MCF 10A (cell line): ENCODE measurements around the gene SMIM38. TPM values are rescaled to one million over a fixed set of nuclear protein-coding genes. Genes with fewer than 3 reads are reported as not detected.

Source experiments
- BruUV-seq: library from RNA; stranded (reverse); fragments of 400-500 nt; replicated peaks from 2 replicates; lab custom pipeline; 2021; lab: Mats Ljungman, UMichigan
- CTCF ChIA-PET: fragments of 300-600 bp; sonication (Branson Sonifier 250); formaldehyde crosslinking; extraction: SDS; loops from one replicate; lab custom pipeline; 2021; ENCODE audit warnings: antibody characterized with exemption, inconsistent platforms; lab: Yijun Ruan, JAX
- POLR2A ChIA-PET: fragments of 300-600, 350-650 bp; sonication (Branson Sonifier 250); formaldehyde crosslinking; extraction: SDS; loops from one replicate; lab custom pipeline; 2020; ENCODE audit warnings: antibody characterized with exemption, inconsistent platforms; lab: Yijun Ruan, JAX
- DNase-seq: peaks from one replicate; pipeline ENCODE4 v3.0.0-alpha.2; 2018; ENCODE audit not compliant: unreplicated experiment
- H3K27ac Mint-ChIP-seq: one replicate; pipeline ENCODE4 v1.8.0; 2022; ENCODE audit warnings: mild to moderate bottlenecking, low read depth, mixed read lengths; ENCODE audit not compliant: unreplicated experiment
- H3K27me3 Mint-ChIP-seq: one replicate; pipeline ENCODE4 v1.8.0; 2022; ENCODE audit warnings: mixed read lengths; ENCODE audit not compliant: insufficient read depth, unreplicated experiment
- H3K36me3 Mint-ChIP-seq: one replicate; pipeline ENCODE4 v1.8.0; 2022; ENCODE audit warnings: mild to moderate bottlenecking, moderate library complexity, mixed read lengths; ENCODE audit not compliant: insufficient read depth, unreplicated experiment
- H3K4me1 Mint-ChIP-seq: one replicate; pipeline ENCODE4 v1.8.0; 2022; ENCODE audit warnings: mixed read lengths; ENCODE audit not compliant: insufficient read depth, unreplicated experiment
- H3K4me3 Mint-ChIP-seq: one replicate; pipeline ENCODE4 v1.8.0; 2022; ENCODE audit warnings: mild to moderate bottlenecking, moderate library complexity, mixed read lengths; ENCODE audit not compliant: unreplicated experiment
- H3K9me3 Mint-ChIP-seq: one replicate; pipeline ENCODE4 v1.8.0; 2022; ENCODE audit warnings: mixed read lengths; ENCODE audit not compliant: unreplicated experiment
- intact Hi-C: fragments of 100-400 bp; cut with micrococcal nuclease; formaldehyde crosslinking; loops from 2 replicates; pipeline ENCODE4 v1.14.1; 2022
- total RNA-seq: library from RNA; stranded (reverse); gene quantifications from 2 replicates; pipeline ENCODE4 v1.2.3, GENCODE V29; 2022
- TF ChIP-seq, protein P1 (sequence below): fragments of 200-600 bp; IDR thresholded peaks from one replicate; pipeline ENCODE4 v1.8.0; 2022; ENCODE audit warnings: antibody characterized with exemption, mild to moderate bottlenecking; ENCODE audit not compliant: unreplicated experiment

SMIM38 gene
- total RNA-seq, 1 experiment from 2014 or later = not detected

DNA sequence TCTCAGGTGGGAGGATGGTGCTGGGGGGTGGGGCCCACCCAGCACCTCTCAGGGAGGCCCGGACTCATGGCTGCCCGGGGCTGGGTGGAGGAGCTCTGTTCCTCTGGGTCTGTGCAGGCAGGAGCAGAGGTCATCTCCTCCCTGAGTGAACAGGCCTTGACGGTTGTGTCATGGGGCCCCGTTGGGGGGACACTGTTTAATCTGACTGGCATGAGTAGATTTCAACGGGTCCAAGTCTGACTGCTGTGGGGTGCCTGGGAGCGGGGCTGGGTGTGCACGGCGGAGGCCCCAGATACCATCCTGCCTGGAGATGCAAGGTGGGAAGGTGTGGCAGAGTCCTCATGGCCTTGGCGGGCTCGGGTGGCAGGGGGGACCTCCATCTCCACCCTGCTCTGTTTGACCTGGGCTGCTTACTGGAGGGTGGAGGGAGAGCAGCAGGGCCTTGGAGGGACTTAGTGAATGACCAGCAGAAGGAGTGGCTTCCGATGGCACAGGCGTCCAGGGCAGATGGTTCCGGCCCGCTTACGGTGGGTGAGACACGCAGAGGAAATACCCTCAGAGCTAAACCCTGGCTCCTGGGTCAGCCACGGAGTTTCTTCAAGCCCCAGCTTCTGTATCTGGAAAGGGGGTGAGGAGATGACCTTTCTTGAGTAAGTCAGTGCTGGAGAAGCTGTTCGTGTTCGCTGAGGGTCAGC lies 48.7 kb downstream of the SMIM38 start:
- no peaks in the 10 kb centered on the region for H3K36me3 Mint-ChIP-seq
- ChIA-PET CTCF (no interaction called here), POLR2A (no interaction called here)
- TF ChIP-seq, protein P1, sequence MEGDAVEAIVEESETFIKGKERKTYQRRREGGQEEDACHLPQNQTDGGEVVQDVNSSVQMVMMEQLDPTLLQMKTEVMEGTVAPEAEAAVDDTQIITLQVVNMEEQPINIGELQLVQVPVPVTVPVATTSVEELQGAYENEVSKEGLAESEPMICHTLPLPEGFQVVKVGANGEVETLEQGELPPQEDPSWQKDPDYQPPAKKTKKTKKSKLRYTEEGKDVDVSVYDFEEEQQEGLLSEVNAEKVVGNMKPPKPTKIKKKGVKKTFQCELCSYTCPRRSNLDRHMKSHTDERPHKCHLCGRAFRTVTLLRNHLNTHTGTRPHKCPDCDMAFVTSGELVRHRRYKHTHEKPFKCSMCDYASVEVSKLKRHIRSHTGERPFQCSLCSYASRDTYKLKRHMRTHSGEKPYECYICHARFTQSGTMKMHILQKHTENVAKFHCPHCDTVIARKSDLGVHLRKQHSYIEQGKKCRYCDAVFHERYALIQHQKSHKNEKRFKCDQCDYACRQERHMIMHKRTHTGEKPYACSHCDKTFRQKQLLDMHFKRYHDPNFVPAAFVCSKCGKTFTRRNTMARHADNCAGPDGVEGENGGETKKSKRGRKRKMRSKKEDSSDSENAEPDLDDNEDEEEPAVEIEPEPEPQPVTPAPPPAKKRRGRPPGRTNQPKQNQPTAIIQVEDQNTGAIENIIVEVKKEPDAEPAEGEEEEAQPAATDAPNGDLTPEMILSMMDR = no peak
- no TSS peak for BruUV-seq
- peaks cover under 1% of the 10 kb centered on the region for H3K9me3 Mint-ChIP-seq
- no peak overlapping the region for H3K4me3 Mint-ChIP-seq
- no peak for DNase-seq
- H3K27me3 Mint-ChIP-seq = peaks cover 7% of the 10 kb centered on the region
- no peak overlapping the region for H3K27ac Mint-ChIP-seq
- H3K4me1 Mint-ChIP-seq = no peaks in the 10 kb centered on the region
- intact Hi-C loops = no loop called here

DNA sequence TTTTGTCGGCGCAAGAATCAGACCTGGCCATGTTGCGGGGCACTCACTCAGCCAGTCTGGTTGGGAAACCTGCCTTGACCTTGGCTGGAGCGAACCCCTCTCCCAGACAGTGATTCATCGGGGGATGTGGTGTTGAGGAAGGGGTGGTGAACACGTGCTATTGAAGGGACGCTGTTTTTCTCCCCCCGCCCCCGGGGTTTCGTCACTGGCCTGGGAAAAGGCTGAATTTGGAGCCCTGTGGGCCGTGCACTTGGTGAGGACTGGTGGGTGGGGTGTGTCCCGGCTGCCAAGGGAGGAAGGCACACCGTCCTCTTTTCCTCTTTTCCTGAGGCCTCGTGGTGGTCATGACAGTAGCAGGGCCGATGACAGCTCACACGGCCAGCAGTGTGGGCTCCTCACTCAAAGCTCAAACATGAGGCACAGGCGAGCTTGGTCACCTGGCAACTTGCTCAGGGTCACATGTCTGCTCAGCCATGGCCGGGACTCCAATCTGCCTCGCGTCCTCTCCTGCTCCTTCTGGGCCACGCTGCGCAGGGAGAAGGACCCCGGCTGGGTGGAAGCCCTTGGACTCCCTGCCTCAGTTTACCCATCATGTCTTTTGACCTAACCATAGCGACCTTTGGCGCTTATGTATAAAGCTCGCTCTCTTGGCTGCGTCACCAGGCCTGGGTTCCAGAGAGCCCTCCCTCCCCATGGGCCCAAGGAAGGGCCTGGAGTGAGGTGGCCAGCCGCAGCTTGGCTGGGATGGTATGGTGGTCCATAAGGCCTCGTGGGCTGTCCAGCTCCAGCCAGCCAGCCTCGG lies 49.4 kb downstream of the SMIM38 start:
- Mint-ChIP-seq H3K4me3 (no peak overlapping the region), H3K4me1 (no peaks in the 10 kb centered on the region), H3K27ac (no peak overlapping the region), H3K27me3 (peaks cover 6% of the 10 kb centered on the region), H3K36me3 (no peaks in the 10 kb centered on the region), H3K9me3 (no peaks in the 10 kb centered on the region)
- CTCF ChIA-PET = no interaction called here
- intact Hi-C loops = no loop called here
- TF ChIP-seq, protein P1 = no peak
- BruUV-seq = no TSS peak
- no peak for DNase-seq
- POLR2A ChIA-PET = no interaction called here

Other genes with a start within 250 kb of the SMIM38 start
- not detected in 2 replicates for gene MRGPRD, start 174.9 kb upstream of the SMIM38 start, total RNA-seq
- gene MRGPRF, start 142.7 kb upstream of the SMIM38 start, total RNA-seq = not detected in 2 replicates
- 16.3 and 19.2 TPM in 2 replicates for gene TPCN2, start 107.0 kb upstream of the SMIM38 start, total RNA-seq
- 0.49 TPM in 1 of 2 replicates, not detected in the other for gene MYEOV, start 138.2 kb downstream of the SMIM38 start, total RNA-seq